HG03064 (cell line): ENCODE data around the gene PPARGC1A.

Experiments used
- ATAC-seq: cut with Tn5 transposase; IDR thresholded peaks from one replicate; pipeline ENCODE4 v1.9.1; 2021; ENCODE audit warnings: low read depth; ENCODE audit not compliant: unreplicated experiment

Gene PPARGC1A

GRCh38 chr4:23889814-23890341, at the start of gene PPARGC1A:
PPARGC1A (minus strand) TSS chr4:23890047; CDS start chr4:23889957, 90 bp downstream.
- no peak for ATAC-seq

- no peak for ATAC-seq
These were observed 48.9 kb upstream of the PPARGC1A start for GRCh38 chr4:23938796-23939195.

GRCh38 chr4:23937173-23937572, 47.3 kb upstream of the PPARGC1A start:
- no peak for ATAC-seq

- ATAC-seq = no peak
These were observed 45.1 kb upstream of the PPARGC1A start for GRCh38 chr4:23934915-23935314.

- no peak for ATAC-seq
These were observed 44.4 kb upstream of the PPARGC1A start for GRCh38 chr4:23934223-23934622.

- no peak for ATAC-seq
These were observed 43.1 kb upstream of the PPARGC1A start for GRCh38 chr4:23932901-23933308.

- ATAC-seq = no peak
These were observed 42.3 kb upstream of the PPARGC1A start for GRCh38 chr4:23932186-23932585.

GRCh38 chr4:23931489-23931830, 41.6 kb upstream of the PPARGC1A start:
- no peak for ATAC-seq

GRCh38 chr4:23930750-23931488, 41.1 kb upstream of the PPARGC1A start:
- no peak for ATAC-seq

GRCh38 chr4:23929248-23929647, 39.4 kb upstream of the PPARGC1A start:
- ATAC-seq = no peak

GRCh38 chr4:23924556-23924955, 34.7 kb upstream of the PPARGC1A start:
- ATAC-seq = no peak

GRCh38 chr4:23923840-23924239, 34.0 kb upstream of the PPARGC1A start:
- no peak for ATAC-seq

- no peak for ATAC-seq
These were observed 33.3 kb upstream of the PPARGC1A start for GRCh38 chr4:23923141-23923540.

- no peak for ATAC-seq
These were observed 32.8 kb upstream of the PPARGC1A start for GRCh38 chr4:23922541-23923111.

GRCh38 chr4:23922013-23922412, 32.2 kb upstream of the PPARGC1A start:
- ATAC-seq = no peak

- ATAC-seq = no peak
These were observed 31.6 kb upstream of the PPARGC1A start for GRCh38 chr4:23921447-23921845.

GRCh38 chr4:23920716-23921446, 31.0 kb upstream of the PPARGC1A start:
- ATAC-seq = no peak

GRCh38 chr4:23920296-23920695, 30.4 kb upstream of the PPARGC1A start:
- ATAC-seq = no peak

GRCh38 chr4:23916282-23916681, 26.4 kb upstream of the PPARGC1A start:
- ATAC-seq = no peak

- no peak for ATAC-seq
These were observed 25.7 kb upstream of the PPARGC1A start for GRCh38 chr4:23915459-23916132.
